Hindlimb muscle (tissue), 1 donor: Measurements from ENCODE around the gene ZBTB42. TPM values are rescaled to one million over a fixed set of nuclear protein-coding genes. Genes with fewer than 3 reads are reported as not detected.

ENCODE experiments used
- DNase-seq: peaks from one replicate; pipeline ENCODE4 v3.0.0-alpha.2; 2013
- polyA plus RNA-seq: library from polyadenylated mRNA; unstranded; fragments of 120-200 nt; gene quantifications from one replicate; pipeline ENCODE4 v1.2.1, GENCODE V29; 2013; ENCODE audit not compliant: insufficient read length

ZBTB42 gene
- polyA plus RNA-seq, 1 donor, result 9.3 TPM

DNA sequence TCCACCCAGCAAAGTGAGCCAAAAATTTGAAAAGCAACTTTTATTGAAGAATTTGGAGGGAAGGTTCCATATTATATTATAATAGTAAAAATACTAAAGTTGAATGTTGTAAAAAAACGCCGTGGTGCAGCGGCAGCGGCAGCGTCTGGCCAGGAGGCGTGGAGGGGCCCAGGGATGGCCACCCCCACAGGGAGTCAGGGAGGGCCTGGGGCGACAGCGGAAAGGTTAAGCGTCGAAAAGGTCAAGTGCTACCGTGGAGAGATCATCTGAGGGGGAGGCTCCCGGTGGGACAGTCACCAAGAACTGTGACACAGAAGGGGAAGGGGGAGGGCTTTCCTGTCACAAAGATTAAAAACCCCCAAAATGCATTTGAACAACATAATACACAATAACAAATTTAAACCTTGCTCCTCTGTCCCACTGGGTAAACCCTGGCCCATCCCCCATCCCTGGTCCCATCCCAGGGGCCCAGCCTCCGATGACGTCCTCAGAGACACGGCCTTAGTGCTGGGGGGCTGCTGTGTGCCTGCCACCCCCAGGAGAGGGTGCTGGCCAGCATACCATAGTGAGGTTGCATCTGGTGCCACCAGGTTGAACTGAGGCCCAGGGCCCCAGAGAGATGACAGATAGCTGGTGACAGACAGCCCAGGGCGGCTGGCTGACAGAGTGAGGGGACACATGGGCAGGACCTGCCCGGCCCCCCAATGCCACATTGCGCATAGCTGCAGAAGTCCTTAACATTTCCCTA is 31.4 kb upstream of the ZBTB42 start:
- DNase-seq, result no peak

DNA sequence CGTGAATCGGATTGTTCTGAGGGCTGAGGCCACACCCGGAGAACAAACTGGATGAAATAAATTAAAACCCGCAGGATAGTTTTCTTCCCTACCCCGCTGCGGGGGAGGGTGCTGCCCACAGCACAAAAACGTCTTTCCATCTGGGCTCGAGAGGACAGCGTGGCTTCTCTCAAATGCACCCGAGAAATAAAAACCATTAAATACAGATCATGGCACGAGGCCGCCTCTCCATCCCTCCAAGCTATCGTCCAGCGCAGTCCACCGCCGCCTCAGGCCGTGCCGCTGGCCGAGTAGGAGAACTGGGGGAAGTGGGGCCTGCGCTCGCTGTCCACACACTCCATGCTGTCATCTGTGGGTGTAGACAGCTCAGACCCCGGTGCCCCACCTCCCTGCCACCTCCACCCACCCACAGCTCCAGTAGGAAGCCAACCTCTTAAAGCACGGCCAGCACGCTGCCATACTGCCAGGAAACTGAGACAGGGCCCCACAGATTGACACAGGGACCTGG is 30.8 kb upstream of the ZBTB42 start:
- no peak for DNase-seq

DNA sequence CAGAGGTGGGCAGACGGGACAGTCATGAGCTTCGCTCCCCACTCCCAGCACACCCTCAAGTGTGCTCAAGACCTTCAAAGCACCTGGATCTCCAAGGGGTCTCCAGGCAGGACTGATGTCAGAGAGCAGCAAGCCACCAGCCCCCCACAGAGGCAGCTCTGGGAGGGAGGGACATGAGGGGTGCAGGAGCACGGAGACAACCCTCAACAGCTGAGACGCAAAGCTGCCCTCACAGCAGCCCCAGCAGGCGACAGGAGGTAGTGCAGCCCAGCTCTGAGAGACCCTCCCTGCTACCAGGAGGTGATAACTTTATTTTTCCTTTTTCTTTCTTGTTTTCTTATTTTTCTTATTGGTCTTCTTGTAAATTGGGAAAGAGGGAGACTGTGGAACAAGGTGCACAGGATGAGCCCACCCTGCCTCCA is 30.0 kb upstream of the ZBTB42 start:
- no peak for DNase-seq

DNA sequence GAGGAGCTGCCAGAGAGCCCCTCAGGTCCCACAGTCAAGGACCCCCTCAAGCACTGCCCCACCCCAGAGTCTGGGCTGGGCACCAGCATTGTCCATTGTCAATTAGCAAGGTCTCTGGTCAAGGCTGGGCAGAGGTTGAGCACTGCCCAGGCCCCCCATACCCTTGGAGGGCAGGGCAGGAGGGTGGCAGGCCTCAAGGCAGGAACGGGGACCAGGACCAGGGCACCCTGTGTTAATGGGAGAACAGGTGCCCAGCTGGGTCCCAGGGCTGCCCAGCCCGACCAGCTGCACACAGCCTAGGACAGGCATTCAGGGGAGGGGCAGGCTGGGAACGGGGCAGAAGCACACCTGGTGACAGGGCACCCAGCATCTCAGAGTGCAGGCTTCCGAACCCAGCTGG is 29.5 kb upstream of the ZBTB42 start:
- no peak for DNase-seq

DNA sequence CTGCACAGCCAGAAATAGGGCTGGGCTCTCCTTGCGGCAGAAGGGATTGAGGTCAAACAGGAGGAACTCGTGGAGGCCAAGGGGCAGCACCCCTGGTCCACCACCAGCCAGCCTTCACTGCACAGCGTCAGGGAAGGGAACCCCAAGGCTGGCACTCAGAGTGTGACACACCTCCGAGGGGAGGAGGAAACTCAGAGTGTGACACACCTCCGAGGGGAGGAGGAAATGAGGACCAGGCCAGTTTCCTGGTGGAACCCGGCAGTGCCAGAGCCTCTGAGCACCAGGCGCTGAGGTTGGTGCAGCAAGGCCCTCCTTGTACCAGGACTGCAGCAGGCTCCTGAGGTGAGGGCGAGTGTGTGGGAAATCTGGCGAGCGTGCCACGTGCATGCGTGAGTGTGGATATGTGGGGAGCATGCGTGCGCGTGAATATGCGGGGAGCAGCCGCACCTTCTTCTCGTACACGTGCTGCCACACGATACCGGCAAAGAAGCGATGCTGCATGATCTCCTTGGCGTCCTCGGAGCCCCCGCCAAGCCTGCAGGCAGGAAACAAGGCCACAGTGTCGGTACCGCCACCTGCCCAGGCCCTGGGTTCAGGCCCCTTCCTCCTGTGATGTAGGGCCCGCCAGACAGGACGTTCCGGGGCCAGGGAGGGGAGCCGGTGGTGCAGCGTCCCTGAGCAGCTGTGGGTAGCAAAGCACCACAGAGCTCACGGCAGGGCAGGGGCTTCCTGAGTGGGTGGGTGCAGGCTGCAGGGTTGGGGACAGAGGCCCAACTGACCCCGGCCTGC is 28.8 kb upstream of the ZBTB42 start:
- DNase-seq, result no peak

DNA sequence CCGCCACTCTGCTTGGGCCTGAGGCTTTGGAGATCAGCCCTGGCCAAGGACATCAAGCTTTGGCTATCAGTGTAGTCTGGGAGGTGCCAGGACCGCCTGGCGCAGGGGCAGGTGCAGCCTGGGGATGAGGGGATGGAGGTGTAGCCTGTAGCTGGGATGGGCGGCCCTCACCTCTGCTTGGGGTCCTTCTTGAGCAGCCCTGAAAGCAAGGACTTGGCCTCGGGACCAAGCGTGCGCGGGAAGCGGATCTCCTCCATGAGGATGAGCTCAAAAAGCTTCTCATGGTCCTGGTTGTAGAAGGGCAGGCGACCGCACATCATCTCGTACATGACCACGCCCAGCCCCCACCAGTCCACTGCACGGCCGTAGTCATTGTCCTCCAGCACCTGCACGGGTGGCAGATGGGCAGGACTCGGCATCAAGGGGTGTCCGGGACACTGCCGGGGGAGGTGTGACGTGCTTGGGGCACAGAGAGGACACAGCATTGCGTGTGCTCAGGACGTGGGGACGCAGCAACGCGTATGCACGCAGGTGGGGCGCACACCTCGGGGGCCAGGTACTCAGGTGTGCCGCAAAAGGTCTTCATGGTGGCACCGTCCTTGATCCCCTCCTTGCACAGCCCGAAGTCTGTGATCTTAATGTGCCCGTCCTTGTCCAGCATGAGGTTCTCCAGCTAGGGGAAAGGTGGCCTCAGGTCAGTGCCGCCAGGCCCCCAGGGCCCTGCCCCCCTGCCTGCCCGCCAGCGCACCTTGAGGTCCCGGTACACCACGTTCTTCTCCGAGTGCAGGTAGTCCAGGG is 28.0 kb upstream of the ZBTB42 start:
- no peak for DNase-seq

DNA sequence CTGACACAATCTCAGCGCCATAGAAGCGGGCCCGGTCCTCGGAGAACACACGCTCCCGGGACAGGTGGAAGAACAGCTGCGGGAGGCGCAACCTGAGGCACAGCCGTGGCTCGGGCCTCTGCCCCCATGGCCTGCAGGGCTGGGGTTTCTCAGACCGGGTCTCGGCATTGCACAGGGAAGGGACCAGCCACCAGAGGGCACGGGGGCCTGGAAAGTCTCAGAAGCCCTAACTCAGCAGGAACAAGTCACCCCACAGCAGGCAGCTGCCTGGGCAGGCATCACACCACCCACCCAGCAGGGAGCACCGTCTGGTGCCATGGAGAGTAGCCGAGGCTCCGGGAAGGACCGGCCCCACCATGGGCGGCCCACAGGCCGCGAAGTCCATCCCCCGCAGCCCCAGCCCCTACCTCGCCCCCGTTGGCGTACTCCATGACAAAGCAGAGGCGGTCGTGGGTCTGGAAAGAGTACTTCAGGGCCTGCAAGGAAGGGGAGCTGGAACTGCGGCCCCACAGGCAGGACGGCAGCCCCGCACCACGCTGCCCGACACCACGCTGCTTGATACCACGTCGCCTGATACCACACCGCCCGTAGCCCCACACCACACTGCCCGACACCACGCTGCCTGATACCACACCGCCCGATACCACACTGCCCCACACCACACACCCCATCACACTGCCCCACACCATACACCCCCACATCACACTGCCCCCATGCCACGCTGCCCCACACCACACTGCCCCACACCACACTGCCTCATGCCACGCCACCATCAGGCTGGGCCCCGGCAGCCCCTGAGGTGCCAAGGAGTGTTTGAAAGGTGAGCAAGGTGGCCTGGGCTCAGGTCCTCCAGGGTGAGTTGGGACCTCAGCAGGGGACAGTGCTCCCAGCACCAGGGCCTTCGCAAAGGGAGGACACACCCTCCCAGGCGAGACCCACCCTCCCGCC is 27.1 kb upstream of the ZBTB42 start:
- no peak for DNase-seq

DNA sequence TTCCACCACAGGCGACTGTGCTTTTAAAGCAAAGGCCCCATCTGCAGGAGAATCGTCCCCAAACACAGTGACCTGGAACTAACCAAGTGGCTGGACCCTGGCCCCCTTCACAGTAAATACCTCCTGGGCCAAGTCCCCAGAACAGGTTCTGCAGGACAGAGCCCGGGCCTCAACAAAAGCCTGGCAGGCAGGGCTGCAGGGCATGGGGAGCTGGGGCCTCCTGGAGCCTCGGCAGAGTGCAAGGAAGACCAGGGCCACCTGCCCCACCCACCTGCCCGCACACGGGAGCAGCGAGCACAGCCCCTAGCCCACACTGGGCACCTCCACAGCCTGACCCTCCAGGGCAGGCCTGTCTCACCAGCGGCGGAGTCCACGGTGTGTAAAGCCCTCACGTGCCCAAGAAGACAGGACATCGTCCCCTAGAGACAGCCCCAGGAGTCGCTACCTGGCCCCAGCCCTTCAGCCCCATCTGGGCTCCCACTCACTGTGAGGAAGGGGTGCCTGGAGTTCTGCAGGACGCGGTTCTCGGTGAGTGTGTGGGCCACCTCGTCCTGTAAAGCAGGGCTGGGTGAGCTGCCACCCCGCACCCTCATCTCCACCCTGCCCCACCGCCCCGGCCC is 26.3 kb upstream of the ZBTB42 start:
- DNase-seq, result no peak

DNA sequence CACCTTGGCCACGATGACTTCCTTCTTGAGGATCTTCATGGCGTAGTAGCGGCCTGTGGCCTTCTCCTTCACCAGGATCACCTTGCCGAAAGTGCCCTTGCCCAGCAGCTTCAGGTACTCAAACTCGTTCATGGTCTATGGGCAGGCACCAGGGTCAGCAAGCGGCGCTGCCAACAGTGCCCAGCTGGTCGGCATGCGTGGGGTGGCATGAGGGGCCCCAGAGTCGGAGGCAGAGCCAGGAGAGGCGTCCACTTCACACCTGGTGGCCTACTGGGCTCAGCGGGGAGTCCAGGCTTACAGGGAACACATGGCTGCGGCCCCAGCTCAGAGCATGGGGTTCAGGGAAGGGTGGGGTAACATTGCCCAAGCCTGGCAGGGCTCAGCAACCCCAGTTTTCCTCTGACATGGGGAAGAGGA is 25.8 kb upstream of the ZBTB42 start:
- DNase-seq, result no peak

DNA sequence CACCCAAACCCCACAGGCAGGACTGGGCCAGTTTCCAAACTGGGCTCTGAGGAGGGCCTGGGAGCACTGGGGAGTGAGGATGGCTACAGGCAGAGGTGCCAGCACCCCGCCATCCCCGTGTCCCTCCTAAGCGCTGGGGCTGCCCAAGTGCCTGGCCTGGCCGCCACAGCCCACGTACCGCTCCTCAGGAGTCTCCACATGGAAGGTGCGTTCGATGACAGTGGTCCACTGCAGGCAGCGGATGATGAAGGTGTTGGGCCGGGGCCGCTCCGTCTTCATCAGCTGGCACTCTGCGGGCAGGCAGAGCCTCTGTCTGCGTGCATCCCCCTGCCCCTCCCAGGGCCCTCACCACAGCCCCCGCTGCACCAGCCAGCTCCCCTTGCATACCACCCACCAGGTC is 24.4 kb upstream of the ZBTB42 start:
- DNase-seq, result no peak

DNA sequence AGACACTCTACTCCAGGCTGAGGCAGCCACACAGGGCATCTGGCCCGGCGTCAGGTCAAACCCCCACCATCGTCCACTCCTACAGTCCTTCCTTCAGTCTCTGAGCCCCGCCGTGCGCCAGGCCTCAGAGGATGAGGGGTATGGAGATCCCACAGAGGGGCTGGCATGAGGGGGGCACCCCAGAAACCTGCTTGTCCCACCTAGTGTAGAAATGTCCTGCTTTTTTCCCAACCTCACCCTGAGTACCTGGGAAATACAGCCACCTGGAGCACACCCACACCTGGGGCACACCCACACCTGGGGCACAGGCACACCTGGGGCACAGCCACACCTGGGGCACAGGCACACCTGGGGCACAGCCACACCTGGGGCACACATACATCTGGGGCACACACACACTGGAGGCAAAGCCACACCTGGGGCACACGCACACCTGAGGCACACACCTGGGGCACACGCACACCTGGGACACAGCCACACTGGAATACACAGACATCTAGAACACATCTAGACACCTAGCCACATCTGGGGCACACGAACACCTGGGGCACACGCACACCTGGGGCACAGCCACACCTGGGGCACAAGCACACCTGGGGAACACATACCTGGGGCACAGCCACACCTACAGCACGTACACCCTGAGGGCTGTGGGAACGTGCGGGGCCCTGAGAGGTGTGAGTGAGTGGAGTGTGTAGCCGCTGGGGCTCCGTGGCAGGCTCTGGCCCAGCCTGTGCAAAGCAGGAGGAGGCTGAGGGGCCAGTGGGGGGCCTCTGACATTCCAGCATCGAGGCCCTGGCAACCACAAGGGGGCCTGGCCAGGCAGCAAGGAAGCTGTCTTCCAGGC is 23.7 kb upstream of the ZBTB42 start:
- no peak for DNase-seq

DNA sequence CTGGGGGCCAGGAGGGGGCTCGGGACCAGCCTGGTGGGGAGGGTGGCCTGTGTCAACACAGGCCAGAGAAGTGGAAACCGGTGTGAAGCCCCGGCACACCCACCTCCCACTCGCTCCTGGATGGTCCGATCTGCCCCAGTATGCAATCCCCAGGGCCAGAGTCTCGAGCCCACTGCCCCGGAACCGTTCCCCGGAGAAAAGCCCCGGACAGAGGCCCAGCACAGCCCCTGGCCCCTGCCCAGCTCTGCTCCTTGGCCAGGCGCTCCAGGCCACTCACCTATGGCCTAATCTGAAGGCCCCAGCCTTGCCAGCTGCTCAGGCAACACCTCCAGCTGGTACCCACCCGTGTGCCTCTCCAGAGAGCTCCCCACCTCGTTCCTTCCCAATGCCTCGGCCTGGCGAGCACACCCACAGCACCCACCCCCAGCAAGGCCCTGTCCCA is 23.1 kb upstream of the ZBTB42 start:
- DNase-seq, result no peak

DNA sequence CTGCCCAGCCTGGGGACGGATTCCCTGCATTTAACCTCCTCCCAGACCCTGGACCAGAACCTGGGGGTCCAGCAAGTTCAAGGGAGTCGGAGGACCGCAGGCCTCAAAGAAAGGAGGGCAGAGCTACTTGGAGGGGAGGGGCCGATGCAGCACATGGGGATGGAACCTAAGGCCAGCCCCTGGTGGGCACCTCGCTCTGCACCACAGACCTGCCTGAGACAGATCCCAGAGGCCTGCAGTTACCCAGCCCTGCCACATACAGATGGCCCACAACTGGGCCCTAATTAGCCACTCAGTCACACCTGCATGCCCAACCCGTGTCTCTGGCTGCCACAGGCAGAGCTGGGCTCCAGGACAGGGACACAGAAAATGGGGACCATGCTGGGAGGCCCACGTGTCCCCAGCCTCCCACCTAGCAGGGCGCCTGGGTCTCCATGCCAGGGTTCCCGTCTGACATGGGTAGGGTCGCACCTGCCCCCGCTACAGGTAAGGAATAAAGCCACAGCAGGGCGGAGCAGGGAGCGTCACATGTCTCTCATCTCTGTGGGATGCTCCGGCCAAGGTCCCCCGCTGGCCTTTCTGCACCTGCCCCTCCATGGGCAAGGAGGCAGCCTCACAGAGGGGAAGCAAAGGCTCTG is 22.1 kb upstream of the ZBTB42 start:
- no peak for DNase-seq

DNA sequence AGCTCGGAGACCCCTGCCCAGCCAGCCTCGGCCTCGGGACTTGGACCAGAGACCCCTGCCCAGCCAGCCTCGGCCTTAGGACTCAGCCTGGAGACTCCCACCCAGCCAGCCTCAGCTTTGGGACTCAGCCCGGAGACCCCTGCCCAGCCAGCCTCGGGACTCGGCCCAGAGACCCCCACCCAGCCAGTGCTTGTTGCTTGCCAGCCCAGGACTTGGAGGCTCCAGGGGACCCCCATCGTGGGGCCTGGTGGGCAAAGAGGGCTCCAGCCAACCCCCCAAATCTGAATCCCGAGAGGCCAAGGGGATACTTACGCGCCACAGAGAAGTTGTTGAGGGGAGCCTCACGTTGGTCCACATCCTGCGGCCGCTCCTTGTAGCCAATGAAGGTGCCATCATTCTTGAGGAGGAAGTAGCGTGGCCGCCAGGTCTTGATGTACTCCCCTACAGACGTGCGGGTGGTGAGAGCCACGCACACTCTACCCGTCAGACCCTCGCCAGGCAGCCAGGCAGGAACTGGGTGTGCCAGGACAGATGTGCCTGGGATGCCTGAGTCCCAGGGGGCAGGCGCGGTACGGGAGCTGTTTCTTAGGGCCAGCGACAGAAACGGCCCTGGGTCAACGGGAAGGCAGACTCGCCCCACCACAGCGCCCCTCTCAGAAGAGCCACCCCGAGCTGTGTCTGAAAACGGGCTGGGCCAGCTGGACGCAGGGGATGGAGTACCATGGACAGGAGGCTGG is 21.0 kb upstream of the ZBTB42 start:
- no peak for DNase-seq

DNA sequence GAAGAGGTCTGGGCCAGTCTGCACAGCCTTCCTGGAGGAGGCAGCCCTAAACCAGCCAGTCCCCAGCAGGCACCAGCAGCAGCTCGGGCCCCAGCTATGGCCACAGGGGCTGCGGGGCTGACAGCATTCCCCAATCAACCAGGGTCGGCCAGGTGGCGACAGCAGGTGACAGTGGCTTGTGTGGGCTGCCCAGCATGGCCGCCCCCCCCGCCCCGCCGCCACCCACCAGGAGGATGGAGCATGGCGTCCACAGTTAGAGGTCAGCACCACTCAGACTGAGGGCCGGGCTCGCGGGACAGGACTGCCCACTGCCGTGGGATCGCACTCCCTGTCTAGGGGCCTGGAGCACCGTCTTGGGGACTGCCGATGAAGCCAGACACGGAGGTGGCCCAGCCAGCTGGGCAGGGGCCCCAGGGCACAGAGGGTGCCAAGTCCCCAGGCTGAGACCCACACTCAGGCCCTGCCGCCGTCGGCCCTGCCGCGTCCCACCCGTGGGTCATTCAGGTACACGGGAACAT is 20.3 kb upstream of the ZBTB42 start:
- no peak for DNase-seq

DNA sequence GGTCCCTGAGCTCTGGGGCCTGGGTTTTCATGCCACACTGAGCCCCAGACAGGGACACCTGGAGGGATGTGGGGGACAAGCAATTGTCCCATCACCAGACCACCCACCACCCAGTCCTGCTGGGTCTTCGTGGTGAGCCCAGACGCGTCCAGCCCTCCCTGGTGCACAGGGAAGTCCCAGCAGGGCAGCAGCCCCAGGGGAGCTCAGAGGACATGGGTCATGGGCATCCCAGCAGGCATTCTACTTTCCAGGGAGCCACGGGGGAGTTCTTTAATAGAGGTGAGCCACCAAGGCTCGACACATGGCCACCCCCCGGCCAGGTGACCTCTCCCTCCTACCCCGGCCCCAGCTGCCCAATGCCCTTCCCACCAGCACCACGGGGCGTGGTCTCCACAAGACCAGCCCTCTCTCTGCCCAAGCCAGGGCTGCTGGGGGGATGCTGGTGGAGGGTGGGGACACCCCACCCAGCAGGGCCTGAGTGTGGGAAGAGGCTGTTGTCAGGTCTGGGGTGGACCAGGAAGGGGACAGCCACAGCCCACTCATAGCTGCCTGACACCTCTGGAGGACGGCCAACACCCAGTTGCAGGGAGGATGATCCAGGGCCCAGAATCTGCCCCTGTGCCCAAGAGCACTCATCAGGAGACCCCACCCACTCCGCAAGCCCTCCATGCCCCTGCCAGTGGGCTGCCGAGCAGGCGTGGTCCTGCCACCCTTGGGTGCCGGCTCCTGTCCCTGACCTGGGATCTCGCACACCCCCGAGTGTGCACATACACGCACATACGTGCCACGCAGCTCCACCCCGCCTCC is 19.4 kb upstream of the ZBTB42 start:
- DNase-seq, result no peak

DNA sequence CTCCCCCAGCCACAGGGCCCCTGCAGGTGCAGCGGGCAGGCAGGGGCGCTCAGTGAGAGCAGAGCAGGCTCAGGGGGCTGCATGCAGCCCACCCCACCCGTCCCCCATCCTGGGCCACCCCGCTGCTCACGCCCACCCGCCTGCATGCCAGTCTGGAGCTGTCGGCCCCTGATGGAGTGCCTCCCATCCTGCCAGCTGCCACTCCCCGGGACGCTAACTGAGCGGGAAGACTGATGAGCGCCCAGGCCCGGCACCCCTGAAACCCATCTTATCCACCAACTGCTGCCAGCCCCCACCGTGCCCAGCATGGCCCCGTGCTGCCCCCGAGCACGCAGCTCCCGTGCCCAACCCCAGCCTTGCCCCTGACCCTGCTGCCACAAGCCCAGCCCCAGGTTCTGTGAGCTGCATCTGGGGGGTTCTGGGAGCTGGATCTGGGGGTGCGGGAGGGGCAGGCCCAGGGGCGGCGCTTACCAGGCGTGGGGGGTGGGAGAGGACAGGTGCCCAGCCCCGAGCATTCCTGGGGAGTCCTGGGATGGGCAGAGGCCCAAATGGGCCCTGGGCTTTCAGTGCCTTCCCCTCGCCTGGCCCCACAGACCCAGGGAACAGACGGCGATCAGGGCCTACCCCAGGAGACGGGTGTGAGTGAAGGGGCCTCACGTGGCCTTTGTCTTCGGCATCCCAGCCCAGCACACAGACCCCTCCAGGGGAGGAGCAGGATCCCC is 18.7 kb upstream of the ZBTB42 start:
- DNase-seq, result no peak
